ENCODE data around the gene MARCHF9. TPM values are rescaled to one million over a fixed set of nuclear protein-coding genes. Genes with fewer than 3 reads are reported as not detected.
A peak's percentile ranks its signal among the peaks of the same experiment; 100 is the strongest.

Gene MARCHF9
- total RNA-seq, 1 experiment from 2014 or later: 147 TPM

DNA sequence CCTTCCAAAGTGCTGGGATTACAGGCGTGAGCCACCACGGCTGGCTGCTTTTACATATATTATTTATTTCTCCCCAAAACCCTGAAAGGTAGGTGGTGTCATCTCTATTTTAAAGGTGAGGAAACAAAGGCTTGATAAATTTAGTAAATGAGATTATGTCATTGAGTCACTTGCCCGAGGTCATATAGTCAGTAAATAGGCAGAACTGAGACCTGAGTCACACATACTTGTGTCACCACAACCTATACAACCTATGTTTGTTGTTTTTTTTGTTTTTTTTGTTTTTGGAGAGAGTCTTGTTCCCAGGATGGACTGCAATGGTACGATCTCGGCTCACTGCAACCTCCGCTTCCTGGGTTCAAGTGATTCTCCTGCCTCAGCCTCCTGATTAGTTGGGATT lies 40.5 kb downstream of the MARCHF9 start:
- H3K36me3 ChIP-seq: peaks cover 95% of the 10 kb centered on the region
- no peaks in the 10 kb centered on the region for H3K4me1 ChIP-seq
- no peaks in the 10 kb centered on the region for H3K27me3 ChIP-seq
- H3K4me3 ChIP-seq: no peak overlapping the region
- no peak overlapping the region for H3K27ac ChIP-seq
- H3K9me3 ChIP-seq (replicated peaks): no peaks in the 10 kb centered on the region
- DNase-seq: no peak

DNA sequence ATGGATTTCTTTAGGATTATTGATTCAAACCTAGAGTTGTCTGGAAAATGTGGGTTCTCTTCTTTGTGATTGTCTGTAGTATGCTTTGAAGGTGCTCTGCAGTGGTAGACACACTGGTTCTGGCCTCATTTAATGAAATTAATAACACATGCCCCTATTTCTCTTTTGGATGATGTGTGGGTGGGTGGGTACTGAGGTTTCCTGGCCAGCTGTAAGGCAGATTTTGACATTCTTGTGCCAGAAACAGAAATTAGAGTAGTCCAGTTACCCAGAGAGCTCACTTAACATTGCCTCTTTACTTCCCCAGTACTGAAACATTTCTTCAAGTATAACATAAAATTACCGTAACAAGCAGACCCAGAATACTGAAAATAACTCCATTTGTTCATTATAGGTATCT lies 42.1 kb downstream of the MARCHF9 start:
- peaks cover 86% of the 10 kb centered on the region for H3K36me3 ChIP-seq
- H3K27ac ChIP-seq: no peak overlapping the region
- no peaks in the 10 kb centered on the region for H3K9me3 ChIP-seq (replicated peaks)
- no peaks in the 10 kb centered on the region for H3K4me1 ChIP-seq
- DNase-seq: no peak
- H3K4me3 ChIP-seq: no peak overlapping the region
- no peaks in the 10 kb centered on the region for H3K27me3 ChIP-seq

DNA sequence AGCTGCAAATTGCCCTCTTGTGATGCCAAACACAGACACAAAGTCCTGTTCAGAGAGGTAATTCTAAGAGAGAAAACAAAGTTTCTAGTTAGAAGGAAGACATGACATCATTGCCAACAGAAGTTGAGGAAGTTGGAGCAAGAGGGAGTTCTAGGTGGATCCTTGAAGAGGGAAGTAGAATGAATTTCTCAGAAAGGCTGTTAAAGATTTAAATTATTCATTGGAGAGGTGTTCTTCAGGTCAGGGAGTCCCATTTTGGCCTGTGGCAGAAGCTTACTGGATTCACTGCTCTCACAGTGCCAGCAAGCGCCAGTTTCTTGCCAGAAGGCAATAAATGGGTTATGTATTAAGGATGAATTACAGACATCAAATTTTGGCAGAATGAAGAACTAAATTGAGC lies 43.0 kb downstream of the MARCHF9 start:
- Histone ChIP-seq H3K36me3 (peaks cover 85% of the 10 kb centered on the region), H3K4me1 (no peaks in the 10 kb centered on the region), H3K27me3 (no peaks in the 10 kb centered on the region), H3K9me3 (replicated peaks) (no peaks in the 10 kb centered on the region), H3K4me3 (no peak overlapping the region), H3K27ac (no peak overlapping the region)
- no peak for DNase-seq

DNA sequence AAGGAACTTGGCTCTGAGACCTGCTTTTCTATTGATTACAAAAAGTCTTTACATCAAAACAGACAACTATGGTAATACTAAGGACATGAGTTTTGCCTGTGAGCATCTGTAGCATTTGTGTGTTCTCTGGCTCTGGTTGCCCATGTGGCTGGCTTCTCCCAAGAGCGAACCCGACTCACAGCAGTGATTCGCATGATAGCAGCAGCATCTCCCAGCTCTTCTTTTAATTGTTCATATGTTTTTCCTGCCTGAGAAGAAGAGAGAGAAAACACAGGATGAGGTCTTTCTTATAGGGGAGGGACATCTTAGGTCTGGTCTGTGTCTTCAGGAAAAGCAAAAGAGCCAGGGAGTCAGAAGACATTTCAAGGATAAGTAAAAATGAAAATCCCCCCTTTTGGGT lies 46.1 kb downstream of the MARCHF9 start:
- no peaks in the 10 kb centered on the region for H3K4me1 ChIP-seq
- H3K27me3 ChIP-seq: no peaks in the 10 kb centered on the region
- H3K4me3 ChIP-seq: no peak overlapping the region
- peaks cover 60% of the 10 kb centered on the region for H3K36me3 ChIP-seq
- no peak overlapping the region for H3K27ac ChIP-seq
- no peak for DNase-seq
- no peaks in the 10 kb centered on the region for H3K9me3 ChIP-seq (replicated peaks)

DNA sequence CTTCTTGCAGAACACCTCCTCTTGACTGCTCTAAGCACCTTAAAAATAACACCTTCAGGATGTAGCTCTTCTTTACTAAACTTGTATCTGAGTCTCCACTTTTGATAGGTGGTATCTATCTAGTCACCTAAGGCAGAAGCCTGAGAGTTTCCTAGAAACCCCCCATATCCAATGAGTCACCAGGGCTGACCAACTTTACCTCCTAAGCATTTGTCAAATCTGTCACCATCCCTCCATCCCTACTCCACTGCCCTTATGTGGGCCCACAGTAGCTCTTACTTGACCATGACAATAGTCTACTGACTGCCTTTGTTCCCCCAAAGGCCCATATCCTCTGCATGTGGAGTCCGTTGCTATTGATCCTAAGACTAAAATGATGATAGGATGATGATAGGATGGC lies 47.7 kb downstream of the MARCHF9 start:
- H3K9me3 ChIP-seq (replicated peaks): no peaks in the 10 kb centered on the region
- DNase-seq: no peak
- H3K4me3 ChIP-seq: no peak overlapping the region
- H3K4me1 ChIP-seq: no peaks in the 10 kb centered on the region
- H3K27ac ChIP-seq: no peak overlapping the region
- H3K27me3 ChIP-seq: no peaks in the 10 kb centered on the region
- peaks cover 54% of the 10 kb centered on the region for H3K36me3 ChIP-seq

DNA sequence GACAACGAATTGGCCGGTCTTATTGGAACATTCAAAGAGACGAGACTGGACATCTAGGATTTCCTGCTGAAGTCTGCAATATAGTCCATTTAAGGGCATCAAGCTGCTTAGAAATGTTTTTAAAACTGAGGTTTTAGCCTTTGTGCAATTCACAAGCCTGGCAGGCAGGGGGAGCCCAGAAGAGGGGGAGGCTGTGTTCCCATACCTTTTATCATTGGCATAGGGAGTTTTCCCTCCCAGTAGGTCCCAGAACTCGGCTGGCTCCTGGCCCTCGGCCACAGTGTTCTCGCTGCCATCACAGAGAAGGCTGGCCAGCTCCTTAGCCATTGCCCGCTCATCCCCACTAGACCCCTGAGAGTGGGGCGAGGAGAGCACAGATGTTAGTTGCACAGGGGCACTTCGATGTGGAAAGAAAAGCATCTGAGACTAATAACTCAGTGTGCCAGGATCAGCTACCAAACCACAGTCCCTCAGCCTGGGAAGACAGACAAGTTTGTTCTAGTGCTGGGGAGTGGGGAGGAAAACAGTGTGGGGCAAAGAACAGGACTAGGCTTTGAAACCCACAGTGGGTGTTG lies 48.5 kb downstream of the MARCHF9 start:
- Histone ChIP-seq H3K36me3 (peaks cover 54% of the 10 kb centered on the region), H3K27me3 (no peaks in the 10 kb centered on the region), H3K27ac (no peak overlapping the region), H3K4me1 (no peaks in the 10 kb centered on the region), H3K9me3 (replicated peaks) (no peaks in the 10 kb centered on the region), H3K4me3 (no peak overlapping the region)
- DNase-seq: peak; percentile 97 to 99

DNA sequence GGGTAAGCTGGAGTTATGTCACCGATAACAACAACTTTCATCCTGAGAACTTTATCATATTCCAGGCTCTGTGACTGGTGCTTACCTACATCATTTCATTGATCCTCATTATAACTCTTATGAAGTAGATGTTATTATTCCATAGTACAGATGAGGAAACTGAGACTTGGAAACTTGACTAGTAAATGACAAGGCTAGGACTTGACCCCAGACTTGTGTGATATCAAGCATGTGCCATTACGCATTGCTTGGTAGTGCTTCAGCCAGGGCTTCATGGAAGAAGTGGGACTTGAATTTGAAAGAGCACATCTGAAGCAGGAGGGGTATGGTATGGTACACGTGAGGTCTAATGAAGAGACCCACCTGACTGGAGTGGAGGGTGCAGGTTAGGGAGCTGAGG lies 51.8 kb downstream of the MARCHF9 start:
- no peaks in the 10 kb centered on the region; the same call in 1 of the 2 replicates for H3K4me1 ChIP-seq
- no peaks in the 10 kb centered on the region for H3K27me3 ChIP-seq
- H3K36me3 ChIP-seq: peaks cover 45% of the 10 kb centered on the region
- no peak overlapping the region for H3K27ac ChIP-seq
- H3K4me3 ChIP-seq: no peak overlapping the region
- no peak for DNase-seq
- H3K9me3 ChIP-seq (replicated peaks): no peaks in the 10 kb centered on the region

DNA sequence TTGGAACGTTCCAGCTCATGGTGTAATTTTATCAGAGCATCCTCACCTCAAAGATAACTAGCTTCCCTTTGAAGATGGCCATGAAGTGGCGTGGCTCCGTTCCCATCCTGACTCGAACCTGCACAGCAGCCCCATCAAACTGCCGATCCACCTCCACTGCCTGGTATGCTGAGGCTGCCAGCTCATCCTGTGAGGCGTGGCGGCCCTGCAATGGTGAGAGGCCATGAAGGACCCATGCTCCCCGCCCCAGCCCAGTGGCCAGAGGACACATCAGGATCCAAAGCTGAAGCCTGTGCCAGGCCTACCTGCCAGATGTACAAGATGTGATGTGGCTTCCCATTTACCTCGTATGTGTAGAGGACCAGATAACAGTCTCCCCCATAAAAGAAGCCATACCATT lies 52.4 kb downstream of the MARCHF9 start:
- Histone ChIP-seq H3K9me3 (replicated peaks) (no peaks in the 10 kb centered on the region), H3K4me1 (no peaks in the 10 kb centered on the region; the same call in 1 of the 2 replicates), H3K27me3 (no peaks in the 10 kb centered on the region), H3K27ac (no peak overlapping the region), H3K36me3 (peaks cover 42% of the 10 kb centered on the region), H3K4me3 (no peak overlapping the region)
- DNase-seq: peak in 1 of 2 experiments; percentile 66

DNA sequence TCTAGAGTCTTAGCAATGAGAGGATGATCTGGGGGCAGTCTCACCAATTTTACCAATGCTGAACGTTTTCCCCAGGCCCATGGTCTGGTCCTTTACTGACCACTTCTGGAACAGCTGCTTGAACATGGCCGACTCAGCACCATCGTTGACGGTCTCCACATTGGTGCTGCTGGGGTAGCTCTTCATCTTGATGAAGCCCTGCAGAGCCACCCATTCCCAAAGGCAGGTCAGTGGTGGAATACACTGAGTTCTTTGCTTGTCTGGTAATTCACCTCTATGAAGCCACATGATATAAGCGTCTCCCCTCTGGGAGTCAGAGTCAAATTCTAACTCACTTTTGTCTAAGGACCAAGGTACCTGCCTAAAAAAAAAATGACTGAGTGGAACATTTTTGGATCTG lies 53.4 kb downstream of the MARCHF9 start:
- Histone ChIP-seq H3K27ac (no peak overlapping the region), H3K27me3 (no peaks in the 10 kb centered on the region), H3K4me1 (no peaks in the 10 kb centered on the region; the same call in 1 of the 2 replicates), H3K9me3 (replicated peaks) (no peaks in the 10 kb centered on the region), H3K4me3 (no peak overlapping the region), H3K36me3 (peaks cover 33% of the 10 kb centered on the region)
- DNase-seq: peak in 1 of 2 experiments; percentile 72

DNA sequence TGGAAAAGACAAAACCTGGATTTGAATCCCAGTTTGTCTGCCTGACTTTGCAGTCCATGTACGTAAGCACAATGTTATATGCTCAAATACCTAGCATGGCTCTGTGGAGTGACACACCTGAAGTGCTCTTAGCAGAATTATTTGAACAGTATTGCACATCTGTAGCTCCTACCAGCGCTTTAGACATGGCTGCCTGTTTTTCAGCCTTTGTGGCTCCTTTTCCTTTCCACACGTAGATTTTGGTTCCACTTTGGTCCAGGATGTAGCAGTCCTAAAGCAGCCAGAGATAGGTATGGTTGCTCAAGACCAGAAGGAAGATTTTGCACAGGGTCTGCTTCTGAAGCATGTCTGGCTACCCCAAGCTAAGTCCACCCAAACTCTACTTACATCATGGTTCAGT lies 54.5 kb downstream of the MARCHF9 start:
- Histone ChIP-seq H3K27me3 (no peaks in the 10 kb centered on the region), H3K9me3 (replicated peaks) (no peaks in the 10 kb centered on the region), H3K36me3 (peaks cover 33% of the 10 kb centered on the region), H3K4me3 (no peak overlapping the region), H3K27ac (no peak overlapping the region), H3K4me1 (no peaks in the 10 kb centered on the region; the same call in 1 of the 2 replicates)
- no peak for DNase-seq

Other genes starting within 250 kb of the MARCHF9 start
- gene DDIT3, start 234.6 kb upstream of the MARCHF9 start, total RNA-seq (2014; rRNA removed; shearing (Covaris generic)): 68.0 and 91.1 TPM in 2 replicates
- gene MBD6, start 232.3 kb upstream of the MARCHF9 start, total RNA-seq (2014; rRNA removed; shearing (Covaris generic)): 60.0 and 60.1 TPM in 2 replicates
- gene DCTN2, start 207.9 kb upstream of the MARCHF9 start, total RNA-seq (2014; rRNA removed; shearing (Covaris generic)): 63.5 and 83.3 TPM in 2 replicates
- 0.41 and 0.47 TPM in 2 replicates for gene KIF5A, start 205.1 kb upstream of the MARCHF9 start, total RNA-seq (2014; rRNA removed; shearing (Covaris generic))
- 170 and 171 TPM in 2 replicates for gene PIP4K2C, start 163.9 kb upstream of the MARCHF9 start, total RNA-seq (2014; rRNA removed; shearing (Covaris generic))
- 157 and 192 TPM in 2 replicates for gene DTX3, start 150.3 kb upstream of the MARCHF9 start, total RNA-seq (2014; rRNA removed; shearing (Covaris generic))
- 234 and 262 TPM in 2 replicates for gene ARHGEF25, start 143.7 kb upstream of the MARCHF9 start, total RNA-seq (2014; rRNA removed; shearing (Covaris generic))
- 82.7 and 104 TPM in 2 replicates for gene B4GALNT1, start 121.9 kb upstream of the MARCHF9 start, total RNA-seq (2014; rRNA removed; shearing (Covaris generic))
- 1,587 and 1,701 TPM in 2 replicates for gene OS9, start 61.0 kb upstream of the MARCHF9 start, total RNA-seq (2014; rRNA removed; shearing (Covaris generic))
- gene AGAP2, start 16.4 kb upstream of the MARCHF9 start, total RNA-seq (2014; rRNA removed; shearing (Covaris generic)): 38.6 and 39.7 TPM in 2 replicates
- 292 and 318 TPM in 2 replicates for gene TSPAN31, start 10.1 kb upstream of the MARCHF9 start, total RNA-seq (2014; rRNA removed; shearing (Covaris generic))
- gene CDK4, start 2.8 kb upstream of the MARCHF9 start, total RNA-seq (2014; rRNA removed; shearing (Covaris generic)): 5,376 and 5,685 TPM in 2 replicates
- 72.6 and 97.4 TPM in 2 replicates for gene CYP27B1, start 12.0 kb downstream of the MARCHF9 start, total RNA-seq (2014; rRNA removed; shearing (Covaris generic))
- 316 and 341 TPM in 2 replicates for gene METTL1, start 17.0 kb downstream of the MARCHF9 start, total RNA-seq (2014; rRNA removed; shearing (Covaris generic))
- gene EEF1AKMT3, start 17.5 kb downstream of the MARCHF9 start, total RNA-seq (2014; rRNA removed; shearing (Covaris generic)): 93.5 and 100 TPM in 2 replicates
- gene TSFM, start 27.7 kb downstream of the MARCHF9 start, total RNA-seq (2014; rRNA removed; shearing (Covaris generic)): 440 and 505 TPM in 2 replicates
- 107 and 111 TPM in 2 replicates for gene AVIL, start 63.6 kb downstream of the MARCHF9 start, total RNA-seq (2014; rRNA removed; shearing (Covaris generic))
- gene CTDSP2, start 91.6 kb downstream of the MARCHF9 start, total RNA-seq (2014; rRNA removed; shearing (Covaris generic)): 803 and 887 TPM in 2 replicates
- 223 and 224 TPM in 2 replicates for gene ATP23, start 186.5 kb downstream of the MARCHF9 start, total RNA-seq (2014; rRNA removed; shearing (Covaris generic))

All from SJCRH30 (cell line).